Panc1 (cell line): ENCODE results near the gene LTB4R2. TPM values are rescaled to one million over a fixed set of nuclear protein-coding genes. Genes with fewer than 3 reads are reported as not detected.

Experiments used
- ATAC-seq: fragments of 200-7000 bp; cut with Tn5 transposase; 2 replicates; pipeline ENCODE4 v1.9.1; 2020; ENCODE audit warnings: mild to moderate bottlenecking, moderate library complexity
- BruUV-seq: library from RNA; stranded (reverse); fragments of 400-500 nt; replicated peaks from 2 replicates; lab custom pipeline; 2021; lab: Mats Ljungman, UMichigan
- CTCF ChIA-PET: fragments of 300-600 bp; sonication (Branson Sonifier 250); formaldehyde crosslinking; loops from one replicate; lab custom pipeline; 2022; ENCODE audit warnings: antibody characterized with exemption; lab: Charles Lee
- POLR2A ChIA-PET: fragments of 300-600 bp; sonication (Branson Sonifier 250); formaldehyde crosslinking; loops from one replicate; lab custom pipeline; 2022; ENCODE audit warnings: antibody characterized with exemption; lab: Charles Lee
- DNase-seq: peaks from one replicate; pipeline ENCODE4 v3.0.0-alpha.2; 2010; ENCODE audit warnings: low read depth, low spot score
- H3K27ac ChIP-seq: 2 replicates; pipeline ENCODE4 v1.5.1; 2011; ENCODE audit warnings: mild to moderate bottlenecking, low read length, inconsistent platforms
- H3K27me3 ChIP-seq: fragments of 200-500 bp; sonication (Bioruptor generic); 2 replicates; pipeline ENCODE4 v1.6.0; 2014; ENCODE audit warnings: low read length, inconsistent platforms; ENCODE audit not compliant: control insufficient read depth, insufficient read depth
- H3K36me3 ChIP-seq: fragments of 200-500 bp; sonication (Bioruptor generic); 2 replicates; pipeline ENCODE4 v1.5.1; 2014; ENCODE audit warnings: inconsistent platforms, mild to moderate bottlenecking, low read length, moderate library complexity; ENCODE audit not compliant: control insufficient read depth, insufficient read depth
- H3K4me1 ChIP-seq: 2 replicates; pipeline ENCODE4 v1.5.1; 2011; ENCODE audit warnings: inconsistent platforms, mild to moderate bottlenecking, low read length, moderate library complexity; ENCODE audit not compliant: control insufficient read depth, insufficient read depth
- H3K4me3 ChIP-seq, 2 experiments: 2 replicates each; pipeline ENCODE4 v1.5.1; 2011 to 2012; ENCODE audit warnings: low read depth in 2 of 2, low read length in 2 of 2, mild to moderate bottlenecking in 2 of 2, inconsistent platforms in 1 of 2, moderate library complexity in 1 of 2
- H3K9me3 ChIP-seq: fragments of 200-500 bp; sonication (Bioruptor generic); 2 replicates; pipeline ENCODE4 v1.5.1; 2014; ENCODE audit warnings: low read depth, mild to moderate bottlenecking, inconsistent platforms, low read length, moderate library complexity; ENCODE audit not compliant: control insufficient read depth, insufficient read depth
- POLR2AphosphoS5 ChIP-seq: IDR thresholded peaks from 2 replicates; pipeline ENCODE4 v1.6.1; 2012; ENCODE audit warnings: mild to moderate bottlenecking, low read depth, low read length, moderate library complexity
- SIN3A ChIP-seq: IDR thresholded peaks from 2 replicates; pipeline ENCODE4 v1.6.1; 2012; ENCODE audit warnings: low read depth, mild to moderate bottlenecking, low read length, moderate library complexity, borderline replicate concordance; ENCODE audit not compliant: insufficient read depth
- TCF7L2 ChIP-seq: IDR thresholded peaks from 2 replicates; pipeline ENCODE4 v1.6.1; 2011; ENCODE audit warnings: mild to moderate bottlenecking, low read depth, low read length, inconsistent platforms
- in situ Hi-C: cut with HindIII; loops from 2 replicates; pipeline ENCODE4 v1.10.0; 2016; ENCODE audit warnings: low sequenced_read_pairs, low pct_unique_long_range_greater_than_20kb
- intact Hi-C: fragments of 100-400 bp; cut with micrococcal nuclease; formaldehyde crosslinking; loops from one replicate; pipeline ENCODE4 v1.10.0; 2022; ENCODE audit not compliant: unreplicated experiment
- total RNA-seq: library from RNA; stranded (reverse); gene quantifications from one replicate; pipeline ENCODE4 v1.2.1, GENCODE V29; 2021; ENCODE audit not compliant: unreplicated experiment
- TF ChIP-seq, protein P1 (sequence below), 2 experiments: IDR thresholded peaks; 2 replicates each; pipeline ENCODE4 v1.6.1; 2011 to 2012; ENCODE audit warnings: low read depth in 2 of 2, control low read depth in 1 of 2, low read length in 1 of 2, mild to moderate bottlenecking in 1 of 2, moderate library complexity in 1 of 2; ENCODE audit not compliant: insufficient read depth in 1 of 2
- TF ChIP-seq, protein P2 (sequence below): fragments of 450-650 bp; IDR thresholded peaks from 2 replicates; pipeline ENCODE4 v1.5.1; 2017; ENCODE audit warnings: mild to moderate bottlenecking

LTB4R2 gene
- total RNA-seq, 1 experiment from 2014 or later = 6.9 TPM

DNA sequence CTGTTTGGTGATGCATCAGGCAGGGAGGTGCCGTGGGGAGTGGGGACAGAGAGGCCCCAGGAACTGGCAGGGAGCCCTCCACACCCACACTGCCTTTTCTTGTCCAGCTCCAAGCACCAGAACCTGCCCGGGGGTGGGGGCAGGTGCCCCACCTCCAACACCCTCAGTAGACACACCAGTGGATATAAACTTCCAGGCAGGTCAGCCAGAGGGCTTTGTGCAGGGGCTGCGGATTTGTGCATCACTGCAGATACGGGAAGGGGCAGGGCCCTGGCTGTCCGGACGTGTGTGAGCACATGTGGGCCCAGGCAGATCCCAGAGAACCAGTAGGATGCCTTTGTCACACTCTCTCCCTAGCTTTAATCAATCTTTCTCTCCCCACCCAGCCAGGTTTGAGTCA lies 45.6 kb upstream of the LTB4R2 start:
- Histone ChIP-seq H3K27ac (no peak overlapping the region), H3K36me3 (no peaks in the 10 kb centered on the region), H3K27me3 (no peaks in the 10 kb centered on the region), H3K4me3 (no peak overlapping the region), H3K9me3 (no peaks in the 10 kb centered on the region), H3K4me1 (no peaks in the 10 kb centered on the region)
- CTCF ChIA-PET = no interaction called here
- DNase-seq (no peak), ATAC-seq (no peak)
- POLR2A ChIA-PET = no interaction called here
- intact Hi-C loops = no loop called here
- no TSS peak for BruUV-seq
- in situ Hi-C loops = no loop called here
- no peak for TF ChIP-seq SIN3A
- TF ChIP-seq, protein P1, sequence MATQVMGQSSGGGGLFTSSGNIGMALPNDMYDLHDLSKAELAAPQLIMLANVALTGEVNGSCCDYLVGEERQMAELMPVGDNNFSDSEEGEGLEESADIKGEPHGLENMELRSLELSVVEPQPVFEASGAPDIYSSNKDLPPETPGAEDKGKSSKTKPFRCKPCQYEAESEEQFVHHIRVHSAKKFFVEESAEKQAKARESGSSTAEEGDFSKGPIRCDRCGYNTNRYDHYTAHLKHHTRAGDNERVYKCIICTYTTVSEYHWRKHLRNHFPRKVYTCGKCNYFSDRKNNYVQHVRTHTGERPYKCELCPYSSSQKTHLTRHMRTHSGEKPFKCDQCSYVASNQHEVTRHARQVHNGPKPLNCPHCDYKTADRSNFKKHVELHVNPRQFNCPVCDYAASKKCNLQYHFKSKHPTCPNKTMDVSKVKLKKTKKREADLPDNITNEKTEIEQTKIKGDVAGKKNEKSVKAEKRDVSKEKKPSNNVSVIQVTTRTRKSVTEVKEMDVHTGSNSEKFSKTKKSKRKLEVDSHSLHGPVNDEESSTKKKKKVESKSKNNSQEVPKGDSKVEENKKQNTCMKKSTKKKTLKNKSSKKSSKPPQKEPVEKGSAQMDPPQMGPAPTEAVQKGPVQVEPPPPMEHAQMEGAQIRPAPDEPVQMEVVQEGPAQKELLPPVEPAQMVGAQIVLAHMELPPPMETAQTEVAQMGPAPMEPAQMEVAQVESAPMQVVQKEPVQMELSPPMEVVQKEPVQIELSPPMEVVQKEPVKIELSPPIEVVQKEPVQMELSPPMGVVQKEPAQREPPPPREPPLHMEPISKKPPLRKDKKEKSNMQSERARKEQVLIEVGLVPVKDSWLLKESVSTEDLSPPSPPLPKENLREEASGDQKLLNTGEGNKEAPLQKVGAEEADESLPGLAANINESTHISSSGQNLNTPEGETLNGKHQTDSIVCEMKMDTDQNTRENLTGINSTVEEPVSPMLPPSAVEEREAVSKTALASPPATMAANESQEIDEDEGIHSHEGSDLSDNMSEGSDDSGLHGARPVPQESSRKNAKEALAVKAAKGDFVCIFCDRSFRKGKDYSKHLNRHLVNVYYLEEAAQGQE (IDR thresholded peaks at IDR 0.05; ENCODE audit: insufficient read depth in 1 of 2, low read depth in 2 of 2, low read length in 1 of 2) = no peak

DNA sequence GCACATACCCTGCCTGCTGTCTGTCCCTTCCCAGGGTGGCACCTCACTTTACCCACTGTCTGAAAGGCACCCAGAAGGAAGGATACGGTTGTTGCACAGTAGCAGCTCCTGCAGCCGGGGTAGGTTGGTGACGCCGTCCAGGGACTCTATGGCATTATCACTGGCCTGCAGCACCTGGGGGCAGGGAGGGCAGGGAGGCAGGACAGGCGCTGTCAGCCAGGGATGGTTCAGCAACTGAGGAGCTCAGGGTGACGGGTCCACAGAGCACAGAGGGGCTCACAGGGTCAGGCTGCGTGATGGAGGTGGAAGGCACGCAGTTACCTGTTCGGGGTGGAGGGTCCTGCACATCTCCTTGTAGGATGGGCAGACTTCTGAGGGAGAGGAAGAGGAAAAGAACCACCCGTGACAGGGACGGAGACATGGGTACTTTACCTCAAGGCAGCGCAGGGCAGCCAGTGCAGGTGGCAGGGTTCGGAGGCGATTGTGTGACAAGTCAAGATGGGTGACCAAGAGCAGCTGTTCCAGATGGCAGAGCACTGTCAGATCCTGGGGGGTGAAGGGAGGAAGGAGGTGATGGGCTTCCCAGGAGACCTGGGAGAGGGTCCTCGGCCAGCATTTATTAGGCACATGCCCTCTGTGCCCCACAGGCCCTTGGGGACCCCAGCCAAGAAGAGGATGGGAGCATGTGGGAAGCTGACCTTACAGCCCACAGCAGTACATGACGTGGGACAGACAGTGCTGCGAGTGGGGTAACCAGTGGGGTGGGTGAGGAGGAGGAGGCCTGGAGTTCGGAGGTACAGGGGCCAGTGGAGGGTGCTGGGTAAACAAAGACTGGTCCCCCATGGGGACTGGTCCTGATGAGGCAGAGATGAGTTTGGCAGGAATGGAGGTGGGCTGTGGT lies 43.3 kb upstream of the LTB4R2 start:
- in situ Hi-C loops = no loop called here
- no TSS peak for BruUV-seq
- intact Hi-C loops = no loop called here
- DNase-seq (no peak), ATAC-seq (no peak)
- CTCF ChIA-PET = interaction anchor here (0.6 kb wide), 1 partner anchor 31 kb away, joined by 3 read pairs; no protein-coding TSS in a partner anchor
- H3K27me3 ChIP-seq = no peaks in the 10 kb centered on the region
- no peak overlapping the region for H3K4me3 ChIP-seq
- no peak overlapping the region for H3K27ac ChIP-seq
- TF ChIP-seq POLR2AphosphoS5 = no peak
- no peak for TF ChIP-seq TCF7L2
- TF ChIP-seq, protein P1 (IDR thresholded peaks at IDR 0.05; ENCODE audit: insufficient read depth in 1 of 2, low read depth in 2 of 2, low read length in 1 of 2) = no peak
- no peak for TF ChIP-seq SIN3A
- TF ChIP-seq, protein P2, sequence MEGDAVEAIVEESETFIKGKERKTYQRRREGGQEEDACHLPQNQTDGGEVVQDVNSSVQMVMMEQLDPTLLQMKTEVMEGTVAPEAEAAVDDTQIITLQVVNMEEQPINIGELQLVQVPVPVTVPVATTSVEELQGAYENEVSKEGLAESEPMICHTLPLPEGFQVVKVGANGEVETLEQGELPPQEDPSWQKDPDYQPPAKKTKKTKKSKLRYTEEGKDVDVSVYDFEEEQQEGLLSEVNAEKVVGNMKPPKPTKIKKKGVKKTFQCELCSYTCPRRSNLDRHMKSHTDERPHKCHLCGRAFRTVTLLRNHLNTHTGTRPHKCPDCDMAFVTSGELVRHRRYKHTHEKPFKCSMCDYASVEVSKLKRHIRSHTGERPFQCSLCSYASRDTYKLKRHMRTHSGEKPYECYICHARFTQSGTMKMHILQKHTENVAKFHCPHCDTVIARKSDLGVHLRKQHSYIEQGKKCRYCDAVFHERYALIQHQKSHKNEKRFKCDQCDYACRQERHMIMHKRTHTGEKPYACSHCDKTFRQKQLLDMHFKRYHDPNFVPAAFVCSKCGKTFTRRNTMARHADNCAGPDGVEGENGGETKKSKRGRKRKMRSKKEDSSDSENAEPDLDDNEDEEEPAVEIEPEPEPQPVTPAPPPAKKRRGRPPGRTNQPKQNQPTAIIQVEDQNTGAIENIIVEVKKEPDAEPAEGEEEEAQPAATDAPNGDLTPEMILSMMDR = no peak
- POLR2A ChIA-PET = no interaction called here
- H3K36me3 ChIP-seq = no peaks in the 10 kb centered on the region
- H3K9me3 ChIP-seq = no peaks in the 10 kb centered on the region
- H3K4me1 ChIP-seq = peaks cover 3% of the 10 kb centered on the region; the same call in 1 of the 2 replicates
